Chondrocyte (in vitro differentiated cells): ENCODE results near the gene PCCA. TPM values are rescaled to one million over a fixed set of nuclear protein-coding genes. Genes with fewer than 3 reads are reported as not detected.

ENCODE experiments used
- DNase-seq: peaks from one replicate; pipeline ENCODE4 v3.0.0; 2021; ENCODE audit warnings: mixed read lengths, low spot score
- H3K27ac Mint-ChIP-seq: one replicate; pipeline ENCODE4 v1.8.0; 2021; ENCODE audit warnings: mild to moderate bottlenecking, moderate library complexity, mixed read lengths; ENCODE audit not compliant: unreplicated experiment
- H3K27me3 Mint-ChIP-seq: 2 replicates; pipeline ENCODE4 v1.8.0; 2021; ENCODE audit warnings: low read depth, mixed read lengths
- H3K36me3 Mint-ChIP-seq: 2 replicates; pipeline ENCODE4 v1.8.0; 2021; ENCODE audit warnings: low read depth, mixed read lengths
- H3K4me1 Mint-ChIP-seq: 2 replicates; pipeline ENCODE4 v1.8.0; 2021; ENCODE audit warnings: low read depth, mild to moderate bottlenecking, mixed read lengths
- H3K4me3 Mint-ChIP-seq: one replicate; pipeline ENCODE4 v1.8.0; 2021; ENCODE audit warnings: mild to moderate bottlenecking, moderate library complexity, mixed read lengths; ENCODE audit not compliant: unreplicated experiment
- H3K9me3 Mint-ChIP-seq: 2 replicates; pipeline ENCODE4 v1.8.0; 2021; ENCODE audit warnings: low read depth, mixed read lengths
- CTCF ChIP-seq: fragments of 200-600 bp; sonication (generic); IDR thresholded peaks from 2 replicates; pipeline ENCODE4 v1.5.0; 2021; ENCODE audit warnings: antibody characterized with exemption, mild to moderate bottlenecking, moderate library complexity
- total RNA-seq: library from RNA; stranded (reverse); gene quantifications from 3 replicates; pipeline ENCODE4 v1.2.1, GENCODE V29; 2021

PCCA gene
- total RNA-seq, 1 donor from 2014 or later = 15.1 TPM

- no peak overlapping the region for H3K27ac Mint-ChIP-seq
- H3K27me3 Mint-ChIP-seq = no peaks in the 10 kb centered on the region
- no peak for DNase-seq
- H3K4me3 Mint-ChIP-seq = no peak overlapping the region
- H3K4me1 Mint-ChIP-seq = peaks cover 35% of the 10 kb centered on the region
- no peaks in the 10 kb centered on the region for H3K36me3 Mint-ChIP-seq
- no peaks in the 10 kb centered on the region for H3K9me3 Mint-ChIP-seq
- no peak for TF ChIP-seq CTCF
Observed at GRCh38 chr13:100291624-100292023, 202.7 kb downstream of the PCCA start.

- H3K27ac Mint-ChIP-seq = peak overlapping the region; percentile 34
- no peaks in the 10 kb centered on the region for H3K36me3 Mint-ChIP-seq
- H3K4me3 Mint-ChIP-seq = no peak overlapping the region
- H3K9me3 Mint-ChIP-seq = no peaks in the 10 kb centered on the region
- peaks cover 40% of the 10 kb centered on the region for H3K4me1 Mint-ChIP-seq
- no peak for TF ChIP-seq CTCF
- no peaks in the 10 kb centered on the region for H3K27me3 Mint-ChIP-seq
- DNase-seq = no peak
Observed at GRCh38 chr13:100297413-100297812, 208.5 kb downstream of the PCCA start.

GRCh38 chr13:100298116-100298681 lies 209.3 kb downstream of the PCCA start:
- Mint-ChIP-seq H3K27me3 (no peaks in the 10 kb centered on the region), H3K9me3 (no peaks in the 10 kb centered on the region), H3K4me1 (peaks cover 46% of the 10 kb centered on the region), H3K27ac (no peak overlapping the region), H3K4me3 (no peak overlapping the region), H3K36me3 (no peaks in the 10 kb centered on the region)
- no peak for DNase-seq
- TF ChIP-seq CTCF = no peak

DNA sequence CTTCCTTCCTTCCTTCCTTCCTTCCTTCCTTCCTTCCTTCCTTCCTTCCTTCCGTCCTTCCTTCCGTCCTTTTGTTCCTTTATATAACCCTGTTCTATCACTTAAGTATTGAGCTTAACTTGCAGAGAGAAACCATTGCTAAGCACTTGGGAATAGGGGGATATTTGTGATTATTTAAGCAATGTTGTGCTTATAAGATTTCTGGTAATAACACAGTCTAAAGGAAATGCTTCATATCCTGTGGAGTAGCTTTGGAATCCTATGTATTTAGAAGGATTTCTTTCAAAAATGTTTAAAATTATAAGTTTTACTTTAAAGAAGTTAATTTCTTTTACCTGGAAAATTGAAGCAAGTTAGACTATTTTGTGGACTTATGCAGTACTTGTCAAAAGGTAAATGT lies 209.8 kb downstream of the PCCA start:
- DNase-seq = no peak
- peaks cover 42% of the 10 kb centered on the region for H3K4me1 Mint-ChIP-seq
- H3K9me3 Mint-ChIP-seq = no peaks in the 10 kb centered on the region
- H3K27ac Mint-ChIP-seq = no peak overlapping the region
- TF ChIP-seq CTCF = no peak
- H3K4me3 Mint-ChIP-seq = no peak overlapping the region
- H3K27me3 Mint-ChIP-seq = no peaks in the 10 kb centered on the region
- H3K36me3 Mint-ChIP-seq = no peaks in the 10 kb centered on the region

- H3K36me3 Mint-ChIP-seq = no peaks in the 10 kb centered on the region
- H3K27me3 Mint-ChIP-seq = no peaks in the 10 kb centered on the region
- H3K4me3 Mint-ChIP-seq = no peak overlapping the region
- no peak for TF ChIP-seq CTCF
- no peak for DNase-seq
- H3K4me1 Mint-ChIP-seq = peaks cover 34% of the 10 kb centered on the region
- no peak overlapping the region for H3K27ac Mint-ChIP-seq
- H3K9me3 Mint-ChIP-seq = no peaks in the 10 kb centered on the region
Observed at GRCh38 chr13:100300243-100300642, 211.3 kb downstream of the PCCA start.
